Left cardiac atrium (tissue), 4 donors: Measurements from ENCODE around the gene OR5AU1. TPM values are rescaled to one million over a fixed set of nuclear protein-coding genes. Genes with fewer than 3 reads are reported as not detected.

Experiments
- ATAC-seq, 2 donors: fragments of 200-7000 bp; cut with Tn5 transposase; one replicate each; pipeline ENCODE4 v1.9.1; 2020; ENCODE audit warnings: mild to moderate bottlenecking in 2 of 2, moderate library complexity in 2 of 2
- DNase-seq: peaks from one replicate; pipeline ENCODE4 v3.0.0-alpha.2; 2020
- intact Hi-C, 2 donors: fragments of 100-400 bp; cut with DNase I; formaldehyde crosslinking; loops; one replicate each; pipeline versions ENCODE4 v1.14.1 to v1.15.1; 2022 to 2023
- total RNA-seq, 2 donors: library from RNA; stranded (reverse); fragmentation: NEBNext Ultra II Directional; extraction: Animal tissue kit (Norgen Biotek cat#: 25700); gene quantifications; one replicate each; pipeline ENCODE4 v1.2.1, GENCODE V29; 2021
- donor health status: DM: no; HTN: yes; CAD: no.
- donor health status: DM: no; HTN: yes; CAD: no; lungs with severe emphysema.
- donor health status: DM: yes; HTN: yes; CAD: no.
- donor health status: Dilated cardiomyopathy.

OR5AU1 gene
- total RNA-seq, 2 donors from 2014 or later: not detected

DNA sequence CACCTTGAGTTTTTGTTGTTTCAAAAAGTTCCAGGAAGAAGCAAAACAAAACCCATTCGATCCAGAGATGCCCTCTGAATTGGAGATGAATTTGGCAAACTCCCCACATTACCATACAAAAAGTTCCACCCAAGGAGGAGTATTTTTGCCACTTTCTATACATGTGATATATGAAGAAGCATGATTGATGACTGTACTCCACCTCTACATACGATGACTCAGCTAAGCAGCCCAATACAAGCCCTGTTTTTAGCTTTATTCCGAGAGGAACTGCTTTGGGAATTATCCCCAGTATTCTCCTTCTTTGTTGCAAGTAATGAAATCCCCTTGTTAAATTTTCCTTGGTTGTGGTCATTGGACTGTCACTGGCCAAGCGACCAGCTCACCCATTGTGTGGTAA is 43.6 kb downstream of the OR5AU1 start:
- DNase-seq (no peak), ATAC-seq (no peak)
- intact Hi-C loops: no loop called here

DNA sequence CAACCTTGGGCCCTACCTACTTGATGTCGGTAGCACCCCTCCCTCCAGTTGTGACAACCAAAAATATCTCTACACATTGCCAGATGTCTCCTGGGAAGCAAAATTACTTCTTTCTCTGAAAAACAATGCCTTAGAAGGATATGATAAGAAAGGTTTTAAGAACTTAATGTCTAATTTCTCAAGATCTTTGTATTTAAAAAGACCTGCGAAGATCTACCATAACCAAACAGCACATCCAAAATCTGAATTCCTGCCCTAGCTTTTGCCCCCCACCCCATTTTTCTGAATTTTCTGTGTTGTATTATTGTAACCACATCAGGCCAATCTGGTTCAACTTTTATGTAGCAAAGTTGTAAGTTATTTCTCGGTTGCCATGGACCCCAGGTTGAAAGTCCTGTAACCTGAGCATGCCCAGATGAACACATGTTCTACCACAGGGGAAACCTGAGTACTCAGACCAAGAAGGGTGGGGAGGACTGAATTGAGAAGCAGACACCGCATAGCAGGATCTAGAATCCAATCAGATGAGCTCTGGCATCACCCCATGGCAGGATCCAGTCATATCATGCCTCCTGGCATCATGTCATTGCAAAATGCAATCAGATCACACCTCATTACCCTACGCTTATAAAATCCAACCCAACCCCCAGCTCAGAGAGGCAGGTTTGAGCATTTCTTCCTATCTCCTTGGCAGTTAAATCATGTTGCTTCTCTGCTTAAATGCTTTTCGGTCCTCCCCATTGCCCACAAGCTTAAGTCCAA is 46.3 kb downstream of the OR5AU1 start:
- intact Hi-C loops: loop anchor here in 1 of 2 donors (5.0 kb wide), 3 partner anchors 42 to 257 kb away; no protein-coding TSS in a partner anchor
- DNase-seq: no peak
- ATAC-seq: no peak

DNA sequence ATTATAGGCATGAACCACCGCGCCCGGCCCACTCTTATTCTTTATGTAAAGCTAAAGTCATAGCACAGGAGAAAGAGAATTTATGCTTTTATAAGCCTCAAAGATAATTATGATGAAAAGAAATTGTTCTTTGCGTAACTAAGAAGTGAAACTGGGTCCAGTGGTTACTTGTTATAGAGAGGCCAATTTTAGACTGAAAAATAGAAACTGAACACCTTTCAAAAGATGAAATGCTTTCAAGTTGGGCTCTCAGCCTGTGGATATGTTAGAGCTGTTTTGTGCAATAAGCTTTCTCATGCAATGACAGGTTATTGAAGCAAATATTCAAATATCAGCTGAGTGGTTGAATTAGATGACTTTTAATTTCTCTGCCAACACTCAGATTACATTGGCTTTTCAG is 47.1 kb downstream of the OR5AU1 start:
- no peak for ATAC-seq
- intact Hi-C loops: loop anchor here in 1 of 2 donors (5.0 kb wide), 3 partner anchors 41 to 256 kb away; no protein-coding TSS in a partner anchor

DNA sequence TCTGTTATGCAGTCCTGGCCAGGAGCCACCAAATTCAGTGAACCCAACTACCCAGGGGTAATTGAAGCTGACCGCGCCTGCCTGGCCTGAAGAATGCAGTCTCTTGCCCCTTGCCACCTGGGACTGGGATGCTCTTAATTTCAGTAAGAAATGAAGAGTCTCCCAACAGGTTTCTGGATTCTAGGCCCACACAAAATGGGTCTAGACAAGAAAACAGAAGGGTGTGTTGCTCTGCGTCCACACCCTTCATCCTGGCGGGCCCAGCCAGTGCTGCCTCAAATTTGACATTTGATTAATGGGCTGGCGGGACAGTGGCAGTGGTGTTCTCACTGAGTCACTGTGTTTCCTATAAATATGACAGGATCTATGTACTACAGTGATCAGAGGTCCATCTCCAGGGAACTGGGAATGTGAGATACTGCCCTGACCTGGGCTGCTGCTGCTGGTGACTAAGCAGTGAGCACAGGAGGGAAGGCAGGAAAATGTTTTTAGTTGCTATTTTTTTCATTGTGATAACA is 48.5 kb downstream of the OR5AU1 start:
- DNase-seq: no peak
- intact Hi-C loops: loop anchor here in 1 of 2 donors (5.0 kb wide), 3 partner anchors 40 to 255 kb away; no protein-coding TSS in a partner anchor

More for the DNA sequence above, 47.1 kb downstream of the OR5AU1 start:
- no peak for DNase-seq

GRCh38 chr14:21106498-21107282 is 49.2 kb downstream of the OR5AU1 start:
- ATAC-seq (peak in 1 of 2 donors; percentile 5), DNase-seq (peak; percentile 79)
- intact Hi-C loops: loop anchor here in 1 of 2 donors (5.0 kb wide), 3 partner anchors 39 to 254 kb away; no protein-coding TSS in a partner anchor

More for the DNA sequence above, 48.5 kb downstream of the OR5AU1 start:
- ATAC-seq: no peak

DNA sequence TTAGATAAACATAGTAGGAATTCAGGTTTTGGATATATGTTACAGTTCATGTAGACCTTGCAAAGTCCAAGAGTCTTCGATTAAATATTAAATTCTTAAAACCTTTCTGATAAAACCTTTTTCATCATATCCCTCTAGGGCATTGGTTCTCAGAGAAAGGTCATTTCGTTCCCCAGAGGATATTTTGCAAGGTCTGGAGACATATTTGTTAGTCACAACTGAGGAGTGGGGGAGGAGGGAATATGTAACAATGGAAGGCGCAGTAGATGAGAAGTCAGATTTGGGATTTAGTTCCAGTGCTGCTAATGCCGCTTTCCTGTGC is 49.7 kb downstream of the OR5AU1 start:
- intact Hi-C loops: loop anchor here in 1 of 2 donors (5.0 kb wide), 3 partner anchors 39 to 254 kb away; no protein-coding TSS in a partner anchor
- DNase-seq (no peak), ATAC-seq (no peak)

- DNase-seq: no peak
- no peak for ATAC-seq
- intact Hi-C loops: loop anchor here (2.0 to 5.0 kb wide), 4 partner anchors 36 to 253 kb away; no protein-coding TSS in a partner anchor
These were observed 50.8 kb downstream of the OR5AU1 start for GRCh38 chr14:21105095-21105494.

Other genes starting within 250 kb of the OR5AU1 start
- gene RNASE2, start 200.6 kb downstream of the OR5AU1 start, total RNA-seq: 1 to 10 TPM; 1.6 to 3.8 TPM
- 10 to 100 TPM; 33.8 to 39.0 TPM for gene METTL17, start 166.1 kb downstream of the OR5AU1 start, total RNA-seq
- gene SLC39A2, start 156.8 kb downstream of the OR5AU1 start, total RNA-seq: not detected
- gene NDRG2, start 131.0 kb downstream of the OR5AU1 start, total RNA-seq: 100 to 1,000 TPM; 212 to 215 TPM
- gene TPPP2, start 125.8 kb downstream of the OR5AU1 start, total RNA-seq: 1 to 10 TPM in 1 of 2 donors, under 1 TPM in 1; 0.44 to 1.6 TPM
- gene RNASE13, start 121.3 kb downstream of the OR5AU1 start, total RNA-seq: not detected
- gene RNASE7, start 113.7 kb downstream of the OR5AU1 start, total RNA-seq: not detected
- gene RNASE8, start 98.2 kb downstream of the OR5AU1 start, total RNA-seq: not detected
- gene ARHGEF40, start 85.8 kb downstream of the OR5AU1 start, total RNA-seq: 10 to 100 TPM; 24.9 to 25.5 TPM
- gene ZNF219, start 57.4 kb downstream of the OR5AU1 start, total RNA-seq: 10 to 100 TPM; 38.3 to 44.4 TPM
- under 1 TPM; 0.26 to 0.82 TPM for gene TMEM253, start 55.0 kb downstream of the OR5AU1 start, total RNA-seq
- gene HNRNPC, start 113.4 kb upstream of the OR5AU1 start, total RNA-seq: 100 to 1,000 TPM; 254 TPM
- under 1 TPM; 0.26 to 0.38 TPM for gene RPGRIP1, start 124.0 kb upstream of the OR5AU1 start, total RNA-seq
- gene SUPT16H, start 228.0 kb upstream of the OR5AU1 start, total RNA-seq: 10 to 100 TPM; 31.2 to 39.7 TPM